Tibial artery (tissue), 4 donors: ENCODE data around the gene L3MBTL4.

ENCODE experiments used
- DNase-seq, 2 donors: peaks; one replicate each; pipeline ENCODE4 v3.0.0-alpha.2; 2019
- H3K27ac ChIP-seq, 2 donors: fragments of 200-600 bp; sonication (generic) in 1 of 2; 1 replicate in 1 of 2; 2 replicates in 1 of 2; pipeline ENCODE4 v1.5.1; 2018 to 2019; ENCODE audit warnings: mild to moderate bottlenecking in 1 of 2
- H3K27me3 ChIP-seq, 2 donors: fragments of 200-600 bp; sonication (generic) in 1 of 2; one replicate each; pipeline versions ENCODE4 v1.5.1 to v1.6.0; 2016 to 2019
- H3K36me3 ChIP-seq, 3 donors: fragments of 200-600 bp; sonication (generic) in 2 of 3; one replicate each; pipeline ENCODE4 v1.5.1; 2016 to 2019; ENCODE audit warnings: mild to moderate bottlenecking in 2 of 3
- H3K4me1 ChIP-seq, 4 donors: fragments of 200-600 bp; sonication (generic) in 2 of 4; 1 replicate in 3 of 4; 2 replicates in 1 of 4; pipeline ENCODE4 v1.5.1; 2016 to 2019
- H3K4me3 ChIP-seq, 2 donors: fragments of 200-600 bp; sonication (generic) in 1 of 2; 1 replicate in 1 of 2; 2 replicates in 1 of 2; pipeline ENCODE4 v1.5.1; 2018 to 2019; ENCODE audit warnings: mild to moderate bottlenecking in 2 of 2
- H3K9me3 ChIP-seq, 3 donors: fragments of 200-600 bp; sonication (generic) in 1 of 3; one replicate each; pipeline ENCODE4 v1.5.1; 2016 to 2019
- CTCF ChIP-seq, 2 experiments: fragments of 200-600 bp in 1 of 2; fragments of 450-650 bp in 1 of 2; IDR thresholded peaks; one replicate each; pipeline ENCODE4 v1.5.1; 2017 to 2019; ENCODE audit warnings: antibody characterized with exemption in 2 of 2, mild to moderate bottlenecking in 1 of 2, moderate library complexity in 1 of 2
- intact Hi-C: fragments of 100-400 bp; cut with DNase I; formaldehyde crosslinking; loops from one replicate; pipeline ENCODE4 v1.15.0; 2023; ENCODE audit warnings: low total_unique reads

The L3MBTL4 gene

GRCh38 chr18:6376433-6377229 is 38.1 kb downstream of the L3MBTL4 start:
- intact Hi-C loops = loop anchor here (10.0 kb wide), 1 partner anchor 58 kb away; no protein-coding TSS in a partner anchor
- H3K4me1 ChIP-seq = no peaks in the 10 kb centered on the region
- no peaks in the 10 kb centered on the region for H3K36me3 ChIP-seq
- no peaks in the 10 kb centered on the region for H3K27me3 ChIP-seq
- no peak for DNase-seq
- no peak overlapping the region for H3K4me3 ChIP-seq
- H3K9me3 ChIP-seq = no peaks in the 10 kb centered on the region
- H3K27ac ChIP-seq = no peak overlapping the region
- TF ChIP-seq CTCF (IDR thresholded peaks at IDR 0.05) = no peak

- H3K36me3 ChIP-seq = no peaks in the 10 kb centered on the region
- no peaks in the 10 kb centered on the region for H3K27me3 ChIP-seq
- TF ChIP-seq CTCF (IDR thresholded peaks at IDR 0.05) = no peak
- no peak overlapping the region for H3K27ac ChIP-seq
- no peaks in the 10 kb centered on the region for H3K9me3 ChIP-seq
- intact Hi-C loops = loop anchor here (10.0 kb wide), 1 partner anchor 60 kb away; no protein-coding TSS in a partner anchor
- H3K4me1 ChIP-seq = peaks cover 0 to 7% (median 0%) of the 10 kb centered on the region in 4 donors
- no peak overlapping the region for H3K4me3 ChIP-seq
- no peak for DNase-seq
Observed at GRCh38 chr18:6374935-6375529, 39.7 kb downstream of the L3MBTL4 start.

GRCh38 chr18:6374340-6374739 is 40.4 kb downstream of the L3MBTL4 start:
- no peak for TF ChIP-seq CTCF (IDR thresholded peaks at IDR 0.05)
- Histone ChIP-seq H3K9me3 (no peaks in the 10 kb centered on the region), H3K27me3 (no peaks in the 10 kb centered on the region), H3K27ac (no peak overlapping the region), H3K4me1 (peaks cover 0 to 8% (median 0%) of the 10 kb centered on the region in 4 donors), H3K36me3 (no peaks in the 10 kb centered on the region), H3K4me3 (no peak overlapping the region)
- intact Hi-C loops = loop anchor here (10.0 kb wide), 1 partner anchor 60 kb away; no protein-coding TSS in a partner anchor
- no peak for DNase-seq

- no peak overlapping the region for H3K27ac ChIP-seq
- H3K4me1 ChIP-seq = peaks cover 0 to 8% (median 0%) of the 10 kb centered on the region in 4 donors
- intact Hi-C loops = loop anchor here (10.0 kb wide), 1 partner anchor 62 kb away; no protein-coding TSS in a partner anchor
- H3K36me3 ChIP-seq = no peaks in the 10 kb centered on the region
- DNase-seq = no peak
- TF ChIP-seq CTCF (IDR thresholded peaks at IDR 0.05) = no peak
- H3K9me3 ChIP-seq = no peaks in the 10 kb centered on the region
- no peaks in the 10 kb centered on the region for H3K27me3 ChIP-seq
- no peak overlapping the region for H3K4me3 ChIP-seq
Observed at GRCh38 chr18:6373187-6373586, 41.5 kb downstream of the L3MBTL4 start.

GRCh38 chr18:6370886-6371635 is 43.6 kb downstream of the L3MBTL4 start:
- no peak for DNase-seq
- Histone ChIP-seq H3K4me3 (no peak overlapping the region), H3K9me3 (no peaks in the 10 kb centered on the region), H3K4me1 (peaks cover 0 to 8% (median 0%) of the 10 kb centered on the region in 4 donors), H3K36me3 (no peaks in the 10 kb centered on the region), H3K27me3 (no peaks in the 10 kb centered on the region), H3K27ac (no peak overlapping the region)
- intact Hi-C loops = loop anchor here (10.0 kb wide), 1 partner anchor 64 kb away; no protein-coding TSS in a partner anchor
- no peak for TF ChIP-seq CTCF (IDR thresholded peaks at IDR 0.05)
